ENCODE results near the gene SORBS1.

- TF ChIP-seq GATA2 (IDR thresholded peaks at IDR 0.05; ENCODE audit: low read depth, low read length) (no peak), GATA3 (IDR thresholded peaks at IDR 0.05; ENCODE audit: low read depth, low read length) (no peak)
These were observed 118.8 kb downstream of the SORBS1 start for GRCh38 chr10:95442341-95442740.

Data from SH-SY5Y (cell line).